Progenitor cell of endocrine pancreas (in vitro differentiated cells): ENCODE data around the gene ADAMTS2. TPM values are rescaled to one million over a fixed set of nuclear protein-coding genes. Genes with fewer than 3 reads are reported as not detected.

ENCODE experiments used
- DNase-seq: peaks from one replicate; pipeline ENCODE4 v3.0.0; 2021; ENCODE audit warnings: low spot score; ENCODE audit not compliant: unreplicated experiment
- H3K27ac Mint-ChIP-seq: 2 replicates; pipeline ENCODE4 v1.8.0; 2021; ENCODE audit warnings: mild to moderate bottlenecking, moderate library complexity, mixed read lengths
- H3K27me3 Mint-ChIP-seq: 2 replicates; pipeline ENCODE4 v1.8.0; 2021; ENCODE audit warnings: mixed read lengths
- H3K36me3 Mint-ChIP-seq: 2 replicates; pipeline ENCODE4 v1.8.0; 2022; ENCODE audit warnings: mixed read lengths; ENCODE audit not compliant: insufficient read depth
- H3K4me1 Mint-ChIP-seq: 2 replicates; pipeline ENCODE4 v1.8.0; 2021; ENCODE audit warnings: low read depth, mixed read lengths
- H3K4me3 Mint-ChIP-seq: 2 replicates; pipeline ENCODE4 v1.8.0; 2021; ENCODE audit warnings: low read depth, mild to moderate bottlenecking, moderate library complexity, mixed read lengths
- H3K9me3 Mint-ChIP-seq: 2 replicates; pipeline ENCODE4 v1.8.0; 2021; ENCODE audit warnings: low read depth, mixed read lengths
- CTCF ChIP-seq: fragments of 200-600 bp; sonication (generic); IDR thresholded peaks from one replicate; pipeline ENCODE4 v1.5.0; 2021; ENCODE audit warnings: antibody characterized with exemption, mild to moderate bottlenecking; ENCODE audit not compliant: unreplicated experiment
- total RNA-seq: library from RNA; stranded (reverse); gene quantifications from 2 replicates; pipeline ENCODE4 v1.2.1, GENCODE V29; 2021

Gene ADAMTS2
- total RNA-seq, 1 donor from 2014 or later: 2.5 TPM

DNA sequence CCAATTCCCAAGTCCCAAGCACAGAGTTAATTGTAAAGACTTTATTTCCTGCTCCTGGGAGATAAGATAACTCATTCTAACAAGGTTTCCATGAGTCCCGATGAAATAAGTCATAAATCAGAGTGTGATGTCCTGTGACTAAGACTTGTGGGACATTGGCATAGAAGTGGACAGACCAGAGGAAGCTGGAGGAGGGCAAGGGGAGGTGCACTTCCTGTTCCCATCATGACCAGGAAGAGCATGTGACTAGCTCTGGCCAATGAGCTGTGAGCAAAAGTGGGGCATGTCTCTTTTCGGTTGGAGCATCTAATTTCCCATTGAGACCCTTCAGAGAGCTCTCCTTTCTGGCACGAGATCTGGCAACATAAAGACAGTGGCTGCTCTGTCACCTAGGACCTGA, 184.7 kb downstream of the ADAMTS2 start:
- peaks cover 3% of the 10 kb centered on the region for H3K4me1 Mint-ChIP-seq
- H3K4me3 Mint-ChIP-seq: no peak overlapping the region
- peaks cover 6% of the 10 kb centered on the region for H3K27me3 Mint-ChIP-seq
- peaks cover 3% of the 10 kb centered on the region for H3K9me3 Mint-ChIP-seq
- no peak for DNase-seq
- H3K27ac Mint-ChIP-seq: no peak overlapping the region
- TF ChIP-seq CTCF: no peak
- no peaks in the 10 kb centered on the region for H3K36me3 Mint-ChIP-seq

DNA sequence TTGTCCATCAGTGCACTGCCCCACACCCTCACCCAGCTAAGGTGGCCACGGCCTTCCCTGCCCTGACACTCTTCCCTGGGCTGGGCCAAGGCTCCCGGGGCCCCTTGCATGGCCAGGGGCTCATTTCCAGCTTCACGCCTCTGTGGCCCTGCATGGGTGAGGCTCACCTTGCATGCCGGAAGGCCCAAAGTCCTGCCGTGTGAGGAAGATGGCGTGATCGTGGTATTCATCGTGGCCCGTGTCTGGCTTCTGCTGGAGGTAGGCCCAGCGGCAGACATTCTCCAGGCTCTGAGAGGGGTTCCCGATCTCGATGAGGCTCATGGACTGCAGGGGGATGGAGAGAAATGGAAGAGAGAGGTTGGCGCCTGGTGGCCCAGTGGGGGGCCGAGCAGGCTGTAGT, 186.7 kb downstream of the ADAMTS2 start:
- TF ChIP-seq CTCF: no peak
- no peaks in the 10 kb centered on the region for H3K36me3 Mint-ChIP-seq
- peaks cover 2% of the 10 kb centered on the region for H3K4me1 Mint-ChIP-seq
- no peak overlapping the region for H3K27ac Mint-ChIP-seq
- peaks cover 3% of the 10 kb centered on the region for H3K9me3 Mint-ChIP-seq
- H3K27me3 Mint-ChIP-seq: no peaks in the 10 kb centered on the region
- no peak overlapping the region for H3K4me3 Mint-ChIP-seq
- no peak for DNase-seq

DNA sequence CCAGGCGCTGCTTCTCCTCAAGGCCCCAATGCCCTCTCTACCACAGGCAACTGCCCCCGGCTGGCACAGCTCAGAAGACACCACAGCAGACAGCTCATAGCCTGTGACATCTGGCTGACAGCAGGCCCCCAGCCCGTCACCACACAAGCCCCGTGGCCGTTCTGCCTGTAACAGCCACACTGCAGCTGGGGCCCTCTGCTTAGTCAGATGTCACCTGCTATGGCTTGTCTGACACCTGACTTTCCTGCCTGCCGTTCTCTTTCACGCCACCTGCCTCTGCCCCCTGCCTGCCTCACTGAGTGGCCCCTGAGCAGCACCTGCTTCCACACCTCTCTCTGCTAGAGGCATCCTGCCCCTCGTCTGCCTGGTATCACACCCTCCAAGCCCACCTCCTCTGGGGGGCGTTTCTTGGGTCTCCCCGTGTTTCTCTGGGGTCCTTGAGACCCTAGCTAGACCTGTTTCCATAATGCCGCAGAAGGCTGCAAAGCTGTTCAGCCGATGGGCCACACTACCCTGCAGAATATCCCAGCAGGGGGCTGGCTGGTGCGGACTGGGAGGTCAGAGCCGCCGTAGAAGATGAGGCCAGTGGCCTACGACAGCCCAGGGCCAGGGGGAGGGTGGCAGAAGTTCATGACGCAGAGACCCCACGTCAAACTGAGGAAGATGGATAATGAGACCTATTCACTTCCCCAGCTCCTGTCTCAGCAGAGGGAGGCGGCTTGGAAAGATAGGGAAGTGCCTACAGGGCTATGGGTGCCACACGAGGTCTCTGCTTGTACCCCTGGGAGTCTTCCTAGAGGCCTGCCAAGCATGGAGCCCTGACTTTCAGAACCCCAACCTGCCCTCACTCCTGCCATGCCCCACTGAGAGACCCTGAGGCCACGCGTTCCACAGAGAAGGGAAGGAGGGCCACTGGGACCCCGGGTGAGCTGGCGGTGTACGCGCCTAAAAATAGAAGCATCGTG, 190.0 kb downstream of the ADAMTS2 start:
- Mint-ChIP-seq H3K4me3 (no peak overlapping the region), H3K27ac (peak overlapping the region; percentile 14), H3K9me3 (no peaks in the 10 kb centered on the region), H3K4me1 (no peaks in the 10 kb centered on the region), H3K27me3 (peaks cover 2% of the 10 kb centered on the region), H3K36me3 (no peaks in the 10 kb centered on the region)
- TF ChIP-seq CTCF: no peak
- no peak for DNase-seq

- no peak for TF ChIP-seq CTCF
- Mint-ChIP-seq H3K4me3 (no peak overlapping the region), H3K4me1 (no peaks in the 10 kb centered on the region), H3K36me3 (no peaks in the 10 kb centered on the region), H3K9me3 (no peaks in the 10 kb centered on the region), H3K27me3 (peaks cover 4% of the 10 kb centered on the region), H3K27ac (no peak overlapping the region)
- no peak for DNase-seq
Observed at GRCh38 chr5:179154346-179154990, 190.8 kb downstream of the ADAMTS2 start.

- no peak for DNase-seq
- Mint-ChIP-seq H3K27ac (no peak overlapping the region), H3K27me3 (peaks cover 8% of the 10 kb centered on the region), H3K4me1 (no peaks in the 10 kb centered on the region), H3K4me3 (no peak overlapping the region), H3K9me3 (no peaks in the 10 kb centered on the region), H3K36me3 (no peaks in the 10 kb centered on the region)
- no peak for TF ChIP-seq CTCF
Observed at GRCh38 chr5:179153921-179154345, 191.3 kb downstream of the ADAMTS2 start.
